CD4-positive, alpha-beta T cell treated with Interleukin-10 for 1 hour (primary cell): Measurements from ENCODE around the gene CHCHD6.

Source experiments
- DNase-seq: peaks from one replicate; pipeline ENCODE4 v3.0.0-alpha.2; 2020

Gene CHCHD6

GRCh38 chr3:126668450-126669401 is 35.3 kb upstream of the CHCHD6 start:
- no peak for DNase-seq

DNA sequence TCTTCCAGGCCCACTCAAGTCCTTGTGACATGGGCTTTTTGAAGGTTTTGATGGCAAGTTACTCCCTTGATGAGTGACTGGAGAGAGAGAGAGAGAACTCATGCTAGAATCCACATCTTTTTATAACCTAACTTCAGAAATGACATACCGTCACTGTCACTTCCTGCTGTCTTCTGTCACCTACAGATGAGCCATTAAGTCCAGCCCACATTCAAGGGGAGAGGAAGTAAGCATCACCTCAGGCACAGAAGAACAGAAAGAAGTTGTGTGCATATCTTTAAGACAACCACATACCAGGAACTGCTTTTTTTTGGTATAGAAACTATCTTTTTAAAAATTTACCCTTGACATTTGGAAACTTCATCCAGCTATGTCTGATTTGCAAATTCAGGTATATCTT is 32.5 kb upstream of the CHCHD6 start:
- DNase-seq, result no peak

DNA sequence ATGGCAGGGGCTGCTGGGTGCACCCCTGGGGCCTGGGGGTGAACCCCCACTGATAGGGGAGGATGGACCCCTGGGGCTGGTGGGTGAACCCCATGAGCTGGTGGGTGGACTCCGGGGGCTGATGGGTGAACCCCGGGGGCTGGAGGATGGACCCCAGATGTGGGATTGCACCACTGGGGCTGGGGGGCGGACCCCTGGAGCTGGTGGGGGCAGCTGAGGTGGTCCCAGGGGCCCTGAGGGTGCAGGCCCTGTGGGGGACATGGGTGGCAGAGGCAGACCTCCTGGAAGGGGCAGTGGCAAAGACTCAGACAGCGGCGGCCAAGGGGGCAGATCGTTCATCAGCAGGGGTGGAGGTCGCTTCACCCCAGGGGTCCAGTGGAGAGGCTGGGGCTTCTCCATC is 31.7 kb upstream of the CHCHD6 start:
- no peak for DNase-seq

DNA sequence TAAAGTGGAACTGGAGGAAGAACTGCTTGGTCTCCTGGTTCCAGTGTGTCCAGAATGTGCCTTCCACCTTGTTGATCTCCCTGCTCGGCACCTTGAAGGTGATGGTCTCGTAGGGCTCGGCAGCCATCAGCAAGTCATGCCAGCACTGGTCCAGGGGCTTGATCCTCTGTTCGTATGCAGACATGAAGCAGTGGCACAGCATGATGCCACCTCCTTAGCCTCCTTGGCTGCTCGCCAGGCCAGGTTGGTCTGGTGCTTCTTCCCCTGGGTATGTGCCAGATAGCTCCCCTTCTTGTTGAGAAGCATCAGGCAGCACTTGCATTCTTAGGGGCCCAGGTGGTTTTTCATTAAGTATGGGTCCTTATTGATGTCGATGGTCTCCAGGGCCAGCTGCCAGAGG is 31.3 kb upstream of the CHCHD6 start:
- no peak for DNase-seq

DNA sequence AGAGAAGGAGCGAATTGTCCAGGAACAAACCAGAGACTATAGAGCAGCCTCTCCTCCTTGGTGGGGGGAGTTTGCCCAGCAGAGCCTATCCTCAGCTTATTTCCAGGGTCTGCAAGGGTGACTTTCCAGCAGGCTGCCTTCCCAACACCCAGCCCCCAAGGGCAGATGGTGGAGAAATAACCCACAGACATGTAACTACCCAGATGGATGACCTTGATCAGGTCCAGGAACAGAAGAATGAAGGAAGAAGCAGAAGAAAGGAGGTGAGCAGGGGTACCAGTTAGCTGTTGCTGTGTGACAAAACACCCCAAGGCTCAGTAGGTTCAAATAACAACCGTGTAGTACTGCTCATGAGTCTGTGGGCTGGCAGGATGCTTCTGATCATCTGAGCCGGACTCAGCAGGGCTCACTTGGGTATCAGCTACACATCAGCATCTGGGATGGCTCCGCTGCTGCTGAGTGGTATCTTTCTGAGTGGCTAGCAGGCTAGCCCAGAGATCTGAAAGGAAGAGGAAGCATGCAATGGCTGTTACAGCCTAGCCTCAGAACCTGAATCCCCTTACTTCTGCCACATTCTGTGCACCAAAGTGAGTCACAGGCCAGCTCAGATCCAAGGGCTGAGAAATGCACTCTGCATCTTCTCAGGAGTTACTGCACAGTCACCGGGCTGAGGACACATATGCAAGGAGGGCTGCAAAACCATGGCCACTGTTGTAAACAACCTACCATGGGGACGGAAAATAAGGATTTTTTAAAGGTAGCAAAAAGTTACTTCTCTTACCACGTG is 26.9 kb upstream of the CHCHD6 start:
- no peak for DNase-seq

GRCh38 chr3:126677862-126678503 is 26.1 kb upstream of the CHCHD6 start:
- no peak for DNase-seq

- DNase-seq, result no peak
These were observed 25.2 kb upstream of the CHCHD6 start for GRCh38 chr3:126678693-126679317.

- DNase-seq, result peak; percentile 73
These were observed 24.7 kb upstream of the CHCHD6 start for GRCh38 chr3:126679318-126679751.

- no peak for DNase-seq
These were observed 24.0 kb upstream of the CHCHD6 start for GRCh38 chr3:126679831-126680666.

- no peak for DNase-seq
These were observed 23.4 kb upstream of the CHCHD6 start for GRCh38 chr3:126680667-126681055.

GRCh38 chr3:126682009-126682408 is 22.0 kb upstream of the CHCHD6 start:
- DNase-seq, result no peak

- DNase-seq, result no peak
These were observed 21.0 kb upstream of the CHCHD6 start for GRCh38 chr3:126683069-126683468.

DNA sequence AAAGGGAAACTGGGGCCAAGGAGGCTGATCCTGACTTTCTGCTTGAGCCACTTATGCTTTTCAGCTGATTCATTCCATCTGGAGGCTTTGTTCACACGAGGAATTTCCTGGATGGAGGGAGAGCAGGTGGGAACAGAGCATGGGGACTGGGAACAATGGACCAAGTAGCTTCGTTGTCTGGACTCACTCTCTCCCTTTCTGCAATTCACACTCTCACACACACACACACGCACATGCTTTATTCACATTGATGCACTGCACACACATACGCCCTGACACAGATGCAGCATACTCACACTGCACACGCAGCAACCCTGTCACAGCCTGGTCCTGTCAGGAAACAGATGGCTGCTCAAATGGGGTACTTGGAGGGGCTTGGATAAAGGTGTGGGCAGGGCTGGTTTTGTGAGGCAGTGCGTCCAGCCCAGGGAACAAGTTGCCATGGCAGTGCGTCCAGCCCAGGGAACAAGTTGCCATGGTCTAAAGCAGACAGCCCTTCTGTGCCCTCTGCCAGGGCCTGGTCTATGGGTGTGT is 19.8 kb upstream of the CHCHD6 start:
- no peak for DNase-seq

DNA sequence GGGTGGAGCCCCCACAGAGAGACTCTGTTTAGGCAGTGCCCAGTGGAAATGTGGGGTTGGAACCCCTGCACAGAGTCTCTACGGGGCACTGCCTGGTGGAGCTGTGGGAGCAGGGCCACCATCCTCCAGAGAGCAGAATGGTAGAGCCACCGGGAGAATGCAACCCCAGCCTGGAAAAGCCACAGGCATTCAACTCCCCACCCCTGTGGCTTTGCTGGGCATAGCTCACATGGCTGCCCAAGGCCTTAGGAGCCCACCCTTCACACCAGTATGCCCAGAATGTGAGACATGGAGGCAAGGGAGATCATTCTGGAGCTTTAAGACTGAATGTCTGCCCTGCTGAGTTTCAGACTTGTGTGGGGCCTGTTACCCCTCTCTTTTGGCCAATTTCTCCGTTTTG is 19.0 kb upstream of the CHCHD6 start:
- no peak for DNase-seq

- no peak for DNase-seq
These were observed 18.5 kb upstream of the CHCHD6 start for GRCh38 chr3:126685493-126685892.

DNA sequence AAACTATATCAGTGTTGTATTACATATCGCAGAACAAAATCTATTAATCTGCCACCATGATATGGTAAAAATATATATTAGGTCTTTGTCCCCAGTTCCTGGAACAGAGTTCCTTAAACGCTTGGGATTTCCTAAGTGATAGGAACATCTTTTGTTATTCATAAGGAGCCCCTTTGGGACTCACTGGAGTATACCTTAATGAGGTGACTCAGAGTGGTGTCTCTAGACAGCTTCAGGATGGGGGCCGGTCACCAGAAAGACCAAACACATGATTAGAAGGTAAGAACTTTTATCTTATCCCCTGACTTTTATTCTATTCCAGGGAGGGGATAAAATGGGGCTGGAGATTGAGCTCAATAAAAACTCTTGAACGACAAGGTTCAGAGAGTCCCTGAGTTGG is 12.3 kb upstream of the CHCHD6 start:
- DNase-seq, result no peak

GRCh38 chr3:126692858-126693257 is 11.2 kb upstream of the CHCHD6 start:
- no peak for DNase-seq

- DNase-seq, result no peak
These were observed 10.1 kb upstream of the CHCHD6 start for GRCh38 chr3:126693921-126694320.

GRCh38 chr3:126696701-126697267 is 7.3 kb upstream of the CHCHD6 start:
- DNase-seq, result no peak

GRCh38 chr3:126699011-126699410 is 5.0 kb upstream of the CHCHD6 start:
- no peak for DNase-seq

DNA sequence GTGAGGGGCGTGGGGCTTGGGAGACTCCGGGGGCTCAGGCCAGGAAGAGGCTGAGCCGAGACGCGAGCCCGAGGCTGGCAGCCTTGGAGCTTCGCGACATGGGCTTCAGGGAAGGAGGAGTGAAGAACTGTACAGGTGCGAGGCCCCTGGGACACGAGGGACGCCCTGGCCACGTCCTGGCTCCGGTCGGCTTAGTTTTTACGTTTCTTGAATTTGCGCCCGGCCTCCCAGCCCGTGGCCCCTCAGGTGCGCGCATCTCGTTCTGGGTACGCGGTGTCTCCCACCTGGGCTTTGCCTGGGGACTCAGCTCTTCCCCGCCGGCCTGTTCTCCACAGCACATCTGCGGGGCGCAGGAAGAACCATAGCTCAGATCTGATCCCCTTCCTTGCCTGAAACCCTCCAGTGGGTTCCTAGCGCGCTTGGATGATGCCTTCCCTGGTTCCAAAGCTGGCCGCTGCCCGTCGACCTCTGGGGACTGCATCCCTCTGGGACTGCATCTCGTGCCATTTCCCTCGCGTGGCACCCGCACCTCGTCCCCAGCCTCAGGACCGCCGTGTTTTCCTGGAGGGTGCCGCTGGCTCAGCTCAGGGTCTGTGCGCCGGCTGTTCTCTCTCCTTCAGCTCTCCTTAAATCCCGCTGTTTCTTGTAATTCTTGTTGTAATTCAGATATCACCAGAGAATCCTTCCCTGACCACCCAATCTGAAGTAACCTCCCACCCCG is 614 bp downstream of the CHCHD6 start:
- no peak for DNase-seq
